ENCODE data around the gene RUNX2. TPM values are rescaled to one million over a fixed set of nuclear protein-coding genes. Genes with fewer than 3 reads are reported as not detected.

RUNX2 gene
- total and polyA plus RNA-seq, 8 donors, result 0.09 to 3.8 (median 0.35) TPM

DNA sequence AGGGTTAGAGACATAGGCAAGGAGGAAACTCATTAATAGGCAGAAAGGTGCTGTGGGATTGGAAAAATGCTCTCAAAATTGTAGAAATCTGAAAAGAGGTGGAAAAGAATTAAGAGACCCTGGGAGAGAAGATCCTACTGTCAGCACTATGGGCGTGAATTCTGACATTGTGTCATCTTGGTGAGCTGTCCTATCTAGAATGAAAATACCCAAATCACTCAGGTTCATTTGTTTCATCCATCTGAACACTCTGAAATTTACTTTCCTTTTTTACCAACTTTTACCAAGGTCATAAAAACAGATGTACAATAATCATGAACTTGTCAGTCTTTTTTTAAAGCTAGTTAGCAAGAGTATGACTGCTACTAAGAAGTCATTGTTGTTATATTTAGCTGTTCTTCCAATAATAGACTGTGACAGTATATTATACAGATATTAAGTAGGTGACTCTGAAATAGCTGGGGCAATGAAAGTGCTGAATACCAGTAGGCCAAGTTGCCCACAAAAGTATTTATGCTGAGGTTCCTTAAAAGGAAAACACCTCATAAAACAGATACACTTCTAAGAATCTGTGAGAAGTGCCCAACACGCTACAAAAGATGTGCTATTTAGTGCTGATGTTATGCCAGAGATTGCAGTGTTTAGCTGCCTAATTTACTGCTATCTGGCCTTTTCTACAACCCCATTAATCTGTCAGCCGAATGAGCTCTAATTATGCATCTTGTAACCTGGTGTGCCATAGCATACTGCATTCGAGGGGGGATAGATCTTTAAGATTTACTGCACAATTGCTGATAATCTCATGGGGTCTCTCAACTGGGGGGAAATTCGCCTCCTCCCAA lies 267.1 kb downstream of the RUNX2 start:
- DNase-seq, result no peak
- no peak for ATAC-seq
- no peaks in the 10 kb centered on the region for H3K4me1 ChIP-seq
- 60 to 73% methylated on average over 5 of the region's 5 CpGs for WGBS, 2 donors
- H3K36me3 ChIP-seq, result no peaks in the 10 kb centered on the region
- H3K27me3 ChIP-seq, result no peaks in the 10 kb centered on the region
- intact Hi-C loops (cut with DNase I), result no loop called here
- no peak overlapping the region for H3K4me3 ChIP-seq
- no peak for TF ChIP-seq CTCF (IDR thresholded peaks at IDR 0.05)
- no peak for FAIRE-seq
- H3K27ac ChIP-seq, result no peak overlapping the region
- no peaks in the 10 kb centered on the region for H3K9me3 ChIP-seq

DNA sequence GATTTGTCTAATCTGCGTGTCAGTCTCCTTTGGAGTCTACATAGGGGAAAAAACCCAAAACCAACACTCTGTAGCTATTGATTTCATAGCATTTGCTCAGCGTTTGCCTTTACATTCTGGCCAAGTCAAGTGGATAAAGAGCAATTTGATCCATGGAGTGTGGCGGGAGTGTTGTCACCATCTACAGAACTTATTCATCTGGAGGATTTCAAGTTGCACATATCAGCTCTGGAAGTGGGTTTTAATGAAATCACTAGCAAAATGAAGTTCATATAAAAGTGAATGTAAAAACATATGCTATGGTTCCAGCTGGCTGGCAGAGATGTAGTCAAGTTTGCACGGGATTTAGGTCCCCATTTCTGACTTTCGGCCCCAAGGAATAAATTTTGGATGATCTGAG lies 269.3 kb downstream of the RUNX2 start:
- Histone ChIP-seq H3K27me3 (no peaks in the 10 kb centered on the region), H3K27ac (no peak overlapping the region), H3K4me1 (no peaks in the 10 kb centered on the region), H3K36me3 (no peaks in the 10 kb centered on the region), H3K4me3 (no peak overlapping the region), H3K9me3 (no peaks in the 10 kb centered on the region)
- no peak for TF ChIP-seq CTCF (IDR thresholded peaks at IDR 0.05)
- ATAC-seq, result no peak
- DNase-seq, result no peak
- WGBS, 2 donors, result 62 to 71% methylated on average over 5 of the region's 5 CpGs
- FAIRE-seq, result no peak
- intact Hi-C loops (cut with DNase I), result no loop called here

DNA sequence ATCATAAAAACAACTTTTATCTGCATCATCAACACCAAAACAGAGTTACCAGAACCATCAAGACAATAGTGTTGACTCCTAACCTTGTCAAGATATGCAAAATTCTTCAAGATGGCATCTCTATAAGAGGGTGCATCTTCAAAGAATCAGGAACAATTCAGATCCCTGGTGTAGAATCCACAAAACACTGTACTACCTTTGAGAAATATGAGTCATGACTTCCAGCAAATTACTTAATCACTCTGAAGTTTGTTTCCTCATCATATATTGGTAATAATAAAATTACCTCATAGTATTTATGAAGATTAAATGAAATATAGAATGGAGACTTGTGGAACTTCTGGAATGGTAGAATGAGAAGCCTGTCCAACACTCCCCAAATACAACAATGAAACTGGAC lies 270.9 kb downstream of the RUNX2 start:
- FAIRE-seq, result no peak
- no peak overlapping the region for H3K4me3 ChIP-seq
- DNase-seq, result no peak
- H3K9me3 ChIP-seq, result no peaks in the 10 kb centered on the region
- H3K36me3 ChIP-seq, result no peaks in the 10 kb centered on the region
- intact Hi-C loops (cut with DNase I), result no loop called here
- no peak for TF ChIP-seq CTCF (IDR thresholded peaks at IDR 0.05)
- H3K27me3 ChIP-seq, result no peaks in the 10 kb centered on the region
- H3K27ac ChIP-seq, result no peak overlapping the region
- H3K4me1 ChIP-seq, result no peaks in the 10 kb centered on the region
- ATAC-seq, result no peak

GRCh38 chr6:45605971-45606370 lies 277.8 kb downstream of the RUNX2 start:
- TF ChIP-seq CTCF (IDR thresholded peaks at IDR 0.05), result no peak
- no peak for FAIRE-seq
- no peak for ATAC-seq
- no peaks in the 10 kb centered on the region for H3K27me3 ChIP-seq
- H3K9me3 ChIP-seq, result no peaks in the 10 kb centered on the region
- no peak for DNase-seq
- no peaks in the 10 kb centered on the region for H3K36me3 ChIP-seq
- H3K4me1 ChIP-seq, result no peaks in the 10 kb centered on the region
- intact Hi-C loops (cut with DNase I), result no loop called here
- H3K27ac ChIP-seq, result no peak overlapping the region
- no peak overlapping the region for H3K4me3 ChIP-seq
- 88 to 90% methylated on average over 1 of the region's 1 CpG for WGBS, 2 donors

DNA sequence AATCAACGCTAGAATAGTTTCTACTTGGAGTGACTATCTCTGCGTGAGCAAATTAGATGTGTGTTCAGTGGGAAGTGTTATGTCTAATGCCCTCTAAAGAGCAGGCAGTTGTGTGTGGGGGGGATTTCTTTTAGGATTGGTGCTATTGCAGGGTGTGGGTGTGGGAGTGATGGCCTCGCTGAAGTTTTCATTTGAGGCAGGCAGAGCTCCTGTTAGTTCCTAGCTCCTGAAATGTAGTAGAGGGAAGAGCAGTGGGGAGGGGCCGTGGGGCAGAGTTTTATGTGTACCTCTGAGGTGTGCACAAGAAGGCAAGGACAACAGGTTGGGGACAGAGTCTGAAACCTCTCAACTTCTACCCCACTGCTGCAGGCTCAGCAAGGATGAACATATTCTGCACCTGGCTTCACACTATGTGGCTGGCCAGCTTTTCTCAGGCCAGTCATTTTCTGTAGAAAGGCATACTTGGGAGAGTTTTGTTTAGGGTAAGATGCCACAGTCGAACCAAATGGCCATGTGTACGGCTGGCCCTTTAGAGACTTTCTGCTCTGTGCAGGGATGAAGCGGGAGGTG lies 278.8 kb downstream of the RUNX2 start:
- no peak for DNase-seq
- WGBS, 2 donors, result 66 to 74% methylated on average over 7 of the region's 7 CpGs
- no peaks in the 10 kb centered on the region for H3K9me3 ChIP-seq
- no peak overlapping the region for H3K27ac ChIP-seq
- no peak for ATAC-seq
- TF ChIP-seq CTCF (IDR thresholded peaks at IDR 0.05), result no peak
- FAIRE-seq, result no peak
- H3K4me3 ChIP-seq, result no peak overlapping the region
- H3K27me3 ChIP-seq, result no peaks in the 10 kb centered on the region
- no peaks in the 10 kb centered on the region for H3K4me1 ChIP-seq
- no peaks in the 10 kb centered on the region for H3K36me3 ChIP-seq
- intact Hi-C loops (cut with DNase I), result no loop called here

Data from pancreas (tissue), 10 donors.